HEK293 (cell line): ENCODE results near the gene SLC45A2.

Source experiments
- CTCF ChIP-seq: fragments of 450-650 bp; formaldehyde crosslinking; IDR thresholded peaks from 2 replicates; pipeline ENCODE4 v1.5.1; 2016; ENCODE audit warnings: missing biosample characterization, missing genetic modification characterization
- IKZF3 ChIP-seq: fragments of 450-650 bp; IDR thresholded peaks from 2 replicates; pipeline ENCODE4 v1.5.0; 2018; ENCODE audit warnings: missing biosample characterization, mild to moderate bottlenecking, missing genetic modification characterization, moderate library complexity
- PRDM1 ChIP-seq: fragments of 450-650 bp; formaldehyde crosslinking; IDR thresholded peaks from 2 replicates; pipeline ENCODE4; 2016; ENCODE audit warnings: missing biosample characterization, missing genetic modification characterization
- SCRT1 ChIP-seq: fragments of 450-650 bp; formaldehyde crosslinking; IDR thresholded peaks from 2 replicates; pipeline ENCODE4 v1.5.1; 2016; ENCODE audit warnings: missing biosample characterization, missing genetic modification characterization, borderline replicate concordance
- SP2 ChIP-seq: fragments of 450-650 bp; formaldehyde crosslinking; IDR thresholded peaks from 2 replicates; pipeline ENCODE4 v1.5.1; 2016; ENCODE audit warnings: missing biosample characterization, missing genetic modification characterization
- TCF7L2 ChIP-seq: IDR thresholded peaks from 2 replicates; pipeline ENCODE4 v1.6.1; 2011; ENCODE audit warnings: low read depth, mild to moderate bottlenecking, inconsistent platforms, low read length, moderate library complexity, borderline replicate concordance
- YY2 ChIP-seq: fragments of 450-650 bp; formaldehyde crosslinking; IDR thresholded peaks from 2 replicates; pipeline ENCODE4 v1.5.1; 2016; ENCODE audit warnings: missing biosample characterization, missing genetic modification characterization
- ZBTB8A ChIP-seq: fragments of 450-650 bp; formaldehyde crosslinking; IDR thresholded peaks from 2 replicates; pipeline ENCODE4 v1.5.1; 2016; ENCODE audit warnings: missing biosample characterization, missing genetic modification characterization
- ZNF510 ChIP-seq: fragments of 450-650 bp; formaldehyde crosslinking; IDR thresholded peaks from 2 replicates; pipeline ENCODE4 v1.5.1; 2018; ENCODE audit warnings: mild to moderate bottlenecking, missing genetic modification characterization, missing biosample characterization; ENCODE audit not compliant: insufficient replicate concordance

GRCh38 chr5:33934176-33934575, 50.3 kb downstream of the SLC45A2 start:
- TF ChIP-seq SCRT1 (tag by site-specific recombination) (no peak), PRDM1 (tag by site-specific recombination) (no peak), IKZF3 (no peak), YY2 (tag by site-specific recombination) (no peak), ZNF510 (tag by site-specific recombination) (no peak), TCF7L2 (no peak), ZBTB8A (no peak), CTCF (tag by site-specific recombination) (no peak), SP2 (tag by site-specific recombination) (no peak)
